Measurements from ENCODE around the gene EDARADD. TPM values are rescaled to one million over a fixed set of nuclear protein-coding genes. Genes with fewer than 3 reads are reported as not detected.

The EDARADD gene
- total RNA-seq, 1 donor from 2014 or later: 0.43 TPM

GRCh38 chr1:236507022-236507700, 113.1 kb downstream of the EDARADD start:
- intact Hi-C loops (cut with DNase I): loop anchor here (5.0 kb wide), 1 partner anchor 395 kb away; no protein-coding TSS in a partner anchor
- DNase-seq (ENCODE audit: low spot score): no peak

- intact Hi-C loops (cut with DNase I): loop anchor here (5.0 kb wide), 1 partner anchor 396 kb away; no protein-coding TSS in a partner anchor
- DNase-seq (ENCODE audit: low spot score): no peak
Observed at GRCh38 chr1:236508593-236509027, 114.5 kb downstream of the EDARADD start.

- DNase-seq (ENCODE audit: low spot score): no peak
- intact Hi-C loops (cut with DNase I): loop anchor here (5.0 kb wide), 1 partner anchor 397 kb away; no protein-coding TSS in a partner anchor
Observed at GRCh38 chr1:236509203-236509602, 115.1 kb downstream of the EDARADD start.

GRCh38 chr1:236509647-236510401, 115.7 kb downstream of the EDARADD start:
- DNase-seq (ENCODE audit: low spot score): no peak
- intact Hi-C loops (cut with DNase I): loop anchor here (5.0 kb wide), 1 partner anchor 398 kb away; no protein-coding TSS in a partner anchor

- intact Hi-C loops (cut with DNase I): no loop called here
- no peak for DNase-seq (ENCODE audit: low spot score)
Observed at GRCh38 chr1:236511735-236512418, 117.8 kb downstream of the EDARADD start.

GRCh38 chr1:236514703-236515442, 120.8 kb downstream of the EDARADD start:
- DNase-seq (ENCODE audit: low spot score): no peak
- intact Hi-C loops (cut with DNase I): no loop called here

- DNase-seq (ENCODE audit: low spot score): no peak
- intact Hi-C loops (cut with DNase I): no loop called here
Observed at GRCh38 chr1:236515443-236515958, 121.4 kb downstream of the EDARADD start.

- intact Hi-C loops (cut with DNase I): no loop called here
Observed at GRCh38 chr1:236516929-236517704, 123.0 kb downstream of the EDARADD start.

GRCh38 chr1:236518322-236518721, 124.2 kb downstream of the EDARADD start:
- intact Hi-C loops (cut with DNase I): no loop called here

More at GRCh38 chr1:236516929-236517704, 123.0 kb downstream of the EDARADD start:
- no peak for DNase-seq (ENCODE audit: low spot score)

GRCh38 chr1:236520445-236521005, 126.4 kb downstream of the EDARADD start:
- intact Hi-C loops (cut with DNase I): loop anchor here (10.0 kb wide), 1 partner anchor 1016 kb away; the partner anchor contains the start of gene B3GALNT2
- DNase-seq (ENCODE audit: low spot score): no peak

More at GRCh38 chr1:236518322-236518721, 124.2 kb downstream of the EDARADD start:
- DNase-seq (ENCODE audit: low spot score): no peak

- peak; percentile 78 for DNase-seq (ENCODE audit: low spot score)
- intact Hi-C loops (cut with DNase I): loop anchor here (10.0 kb wide), 1 partner anchor 1018 kb away; the partner anchor contains the start of gene B3GALNT2
Observed at GRCh38 chr1:236522937-236523703, 129.0 kb downstream of the EDARADD start.

- intact Hi-C loops (cut with DNase I): loop anchor here (10.0 kb wide), 1 partner anchor 1019 kb away; the partner anchor contains the start of gene B3GALNT2
Observed at GRCh38 chr1:236523704-236524141, 129.6 kb downstream of the EDARADD start, which contains the start of gene LGALS8. Gene LGALS8 (plus strand): TSS chr1:236523982. CDS start chr1:236526071, 2,089 bp downstream.

GRCh38 chr1:236524142-236524894, 130.2 kb downstream of the EDARADD start:
- peak; percentile 78 for DNase-seq (ENCODE audit: low spot score)
- intact Hi-C loops (cut with DNase I): loop anchor here (10.0 kb wide), 1 partner anchor 1020 kb away; the partner anchor contains the start of gene B3GALNT2

More at GRCh38 chr1:236523704-236524141, 129.6 kb downstream of the EDARADD start, which contains the start of gene LGALS8:
- peak; percentile 95 for DNase-seq (ENCODE audit: low spot score)

- intact Hi-C loops (cut with DNase I): loop anchor here (10.0 kb wide), 1 partner anchor 1020 kb away; the partner anchor contains the start of gene B3GALNT2
- DNase-seq (ENCODE audit: low spot score): no peak
Observed at GRCh38 chr1:236524895-236525184, 130.8 kb downstream of the EDARADD start.

- intact Hi-C loops (cut with DNase I): loop anchor here (10.0 kb wide), 1 partner anchor 1021 kb away; the partner anchor contains the start of gene B3GALNT2
- DNase-seq (ENCODE audit: low spot score): no peak
Observed at GRCh38 chr1:236526079-236526478, 132.0 kb downstream of the EDARADD start.

GRCh38 chr1:236530286-236530685, 136.2 kb downstream of the EDARADD start:
- DNase-seq (ENCODE audit: low spot score): no peak
- intact Hi-C loops (cut with DNase I): no loop called here
